ENCODE results near the gene ZNF350.

ZNF350 gene

GRCh38 chr19:51944798-51945552 is 41.7 kb downstream of the ZNF350 start:
- TF ChIP-seq POLR2A (IDR thresholded peaks at IDR 0.05; ENCODE audit: low read length) (no peak), GATA1 (IDR thresholded peaks at IDR 0.05; ENCODE audit: low read depth, low read length) (no peak)
- no peak for DNase-seq

GRCh38 chr19:51938936-51939335 is 47.7 kb downstream of the ZNF350 start:
- no peak for DNase-seq
- TF ChIP-seq GATA1 (IDR thresholded peaks at IDR 0.05; ENCODE audit: low read depth, low read length) (no peak), POLR2A (IDR thresholded peaks at IDR 0.05; ENCODE audit: low read length) (no peak)

- TF ChIP-seq POLR2A (IDR thresholded peaks at IDR 0.05; ENCODE audit: low read length) (no peak), GATA1 (IDR thresholded peaks at IDR 0.05; ENCODE audit: low read depth, low read length) (no peak)
- no peak for DNase-seq
Observed at GRCh38 chr19:51931921-51932320, 54.7 kb downstream of the ZNF350 start.

GRCh38 chr19:51927859-51928258 is 58.8 kb downstream of the ZNF350 start:
- no peak for DNase-seq
- TF ChIP-seq POLR2A (IDR thresholded peaks at IDR 0.05; ENCODE audit: low read length) = no peak
- TF ChIP-seq GATA1 (IDR thresholded peaks at IDR 0.05; ENCODE audit: low read depth, low read length) = no peak

GRCh38 chr19:51926784-51927741 is 59.6 kb downstream of the ZNF350 start, which contains the start of gene ZNF613:
Gene ZNF613, plus strand, starts transcription at chr19:51927472. Its CDS starts 8,749 bp downstream, at chr19:51936221.
- TF ChIP-seq POLR2A (IDR thresholded peaks at IDR 0.05; ENCODE audit: low read length) (no peak), GATA1 (IDR thresholded peaks at IDR 0.05; ENCODE audit: low read depth, low read length) (no peak)
- peak; percentile 90 to 92 for DNase-seq

- DNase-seq = no peak
- TF ChIP-seq GATA1 (IDR thresholded peaks at IDR 0.05; ENCODE audit: low read depth, low read length) (no peak), POLR2A (IDR thresholded peaks at IDR 0.05; ENCODE audit: low read length) (no peak)
Observed at GRCh38 chr19:51926426-51926783, 60.2 kb downstream of the ZNF350 start.

- DNase-seq = peak in 1 of 2 experiments; percentile 41
- TF ChIP-seq POLR2A (IDR thresholded peaks at IDR 0.05; ENCODE audit: low read length) = no peak
- no peak for TF ChIP-seq GATA1 (IDR thresholded peaks at IDR 0.05; ENCODE audit: low read depth, low read length)
Observed at GRCh38 chr19:51921949-51922348, 64.7 kb downstream of the ZNF350 start.

GRCh38 chr19:51919606-51920005 is 67.0 kb downstream of the ZNF350 start:
- no peak for DNase-seq
- no peak for TF ChIP-seq POLR2A (IDR thresholded peaks at IDR 0.05; ENCODE audit: low read length)
- no peak for TF ChIP-seq GATA1 (IDR thresholded peaks at IDR 0.05; ENCODE audit: low read depth, low read length)

- no peak for DNase-seq
- TF ChIP-seq GATA1 (IDR thresholded peaks at IDR 0.05; ENCODE audit: low read depth, low read length) (no peak), POLR2A (IDR thresholded peaks at IDR 0.05; ENCODE audit: low read length) (no peak)
Observed at GRCh38 chr19:51916167-51916566, 70.5 kb downstream of the ZNF350 start.

GRCh38 chr19:51915324-51915867 is 71.2 kb downstream of the ZNF350 start:
- no peak for DNase-seq
- TF ChIP-seq GATA1 (IDR thresholded peaks at IDR 0.05; ENCODE audit: low read depth, low read length) (no peak), POLR2A (IDR thresholded peaks at IDR 0.05; ENCODE audit: low read length) (no peak)
